Activated CD4-positive, alpha-beta T cell treated with anti-CD3 and anti-CD28 coated beads, Interleukin-2, amount 50 U/mL, for 4 hours (primary cell): Measurements from ENCODE around the gene PKN1.
A peak's percentile ranks its signal among the peaks of the same experiment; 100 is the strongest.
"Not testable (repeated sequence)": the region's sequence is repeated elsewhere in the genome, so short reads cannot be mapped to it uniquely, and the experiment has no call there.

Experiments
- DNase-seq, 2 experiments: peaks; one replicate each; pipeline ENCODE4 v3.0.0-alpha.2; 2020

Gene PKN1

DNA sequence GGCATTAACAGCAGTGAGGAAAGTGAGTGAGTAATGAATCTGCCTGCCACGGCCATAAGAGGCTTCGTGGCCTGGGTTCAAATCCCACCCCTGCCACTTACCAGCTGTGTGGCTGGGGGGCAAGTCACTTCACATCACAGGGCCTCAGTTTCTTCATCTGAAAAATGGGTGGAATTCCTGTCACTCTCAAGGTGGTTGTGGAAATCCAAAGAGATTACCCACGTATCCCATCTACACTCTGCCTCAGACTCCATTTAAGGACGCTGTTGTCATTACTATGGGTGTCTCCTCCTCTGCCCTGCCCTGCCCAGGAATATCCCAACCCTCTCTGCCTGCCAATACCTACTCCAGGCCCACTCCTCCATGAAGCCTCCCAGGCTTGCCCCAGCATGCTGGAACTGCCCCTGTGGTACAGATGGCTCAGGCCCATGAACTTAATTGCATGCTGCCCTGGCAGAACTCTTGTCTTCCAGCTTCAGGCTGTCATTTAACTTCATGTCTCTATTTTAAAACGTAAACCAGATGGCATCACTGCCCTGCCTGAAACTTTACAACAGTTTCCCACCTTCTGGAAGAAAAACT lies 59.7 kb downstream of the PKN1 start:
- DNase-seq = no peak

DNA sequence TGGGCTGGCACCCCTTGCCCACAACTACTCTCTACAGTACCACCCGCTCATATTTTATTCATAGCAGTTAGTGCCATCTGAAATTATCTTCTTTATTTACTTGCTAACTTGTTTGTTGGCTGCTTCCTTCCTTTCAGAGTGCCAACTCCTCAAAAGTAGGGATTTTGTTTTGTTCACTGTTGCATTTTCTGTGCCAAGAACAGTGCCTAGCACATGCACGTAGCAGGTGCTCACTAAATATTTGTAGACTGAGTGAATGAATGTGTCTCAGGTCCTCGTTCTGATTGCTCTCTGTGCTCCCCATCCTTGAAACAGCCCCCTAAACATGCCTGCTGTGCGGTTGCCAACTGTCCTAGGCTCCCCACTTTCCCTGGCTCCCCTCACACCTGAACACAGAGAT lies 61.3 kb downstream of the PKN1 start:
- DNase-seq = no peak

DNA sequence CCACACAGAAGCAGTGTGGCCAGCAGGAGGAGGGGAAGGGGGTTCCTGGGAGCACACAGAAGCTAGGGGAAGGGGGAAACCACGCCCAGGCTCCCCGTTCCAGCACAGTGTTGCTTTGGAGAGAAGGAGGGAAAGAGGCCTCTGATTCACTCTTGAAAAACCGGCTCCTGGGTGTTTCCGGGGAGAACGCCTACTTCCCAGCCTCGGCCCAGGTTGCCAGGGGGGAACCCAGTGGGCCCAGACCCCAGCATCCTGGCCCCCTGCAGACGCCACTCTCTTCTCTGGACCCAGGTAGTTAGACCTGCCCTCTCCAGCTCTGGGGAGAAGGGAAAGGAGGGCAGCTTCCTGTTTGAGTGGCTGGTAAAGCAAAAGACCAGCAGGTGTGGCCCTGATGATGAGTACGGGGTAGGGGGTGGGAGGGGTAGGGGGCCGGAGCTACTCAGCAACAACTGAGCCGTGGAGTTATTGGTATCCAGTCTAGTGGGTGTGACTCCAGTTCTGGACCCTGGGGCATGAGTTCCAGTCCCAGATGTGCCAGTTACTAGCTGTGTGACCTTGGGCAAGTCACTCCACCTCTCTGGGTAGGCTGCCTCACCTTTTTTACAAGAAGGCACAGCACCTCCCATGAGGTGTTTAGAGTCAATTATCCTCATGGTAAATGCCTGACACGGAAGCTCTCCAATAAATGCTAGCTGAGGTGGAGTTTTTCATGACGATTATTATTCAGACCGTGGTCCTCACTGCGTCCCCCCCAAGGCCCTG lies 62.0 kb downstream of the PKN1 start:
- no peak for DNase-seq

DNA sequence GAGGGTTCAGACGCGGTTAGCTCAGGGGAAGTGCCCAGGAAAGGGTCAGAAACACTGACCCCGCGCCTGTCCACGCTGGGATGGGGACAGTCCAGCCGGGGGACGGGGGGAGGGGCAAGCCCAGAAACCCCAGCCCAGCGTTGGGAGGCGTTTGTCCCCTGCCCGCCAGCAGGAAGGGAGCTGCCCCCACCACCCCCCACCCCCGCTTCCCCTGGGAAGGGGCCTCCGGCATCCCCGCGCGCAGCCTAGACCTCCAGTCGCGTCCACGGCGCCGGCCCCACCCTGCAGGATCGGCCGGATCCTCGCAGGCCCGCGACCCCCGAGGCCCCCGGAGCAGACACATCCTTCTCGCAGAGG lies 62.5 kb downstream of the PKN1 start:
- DNase-seq = no peak

- DNase-seq = peak; percentile 71 to 74
Observed at GRCh38 chr19:14496029-14496833, 63.1 kb downstream of the PKN1 start, which contains the start of gene GIPC1. GIPC1 (minus strand) TSS chr19:14496127; CDS start chr19:14482976, 13,151 bp downstream.

DNA sequence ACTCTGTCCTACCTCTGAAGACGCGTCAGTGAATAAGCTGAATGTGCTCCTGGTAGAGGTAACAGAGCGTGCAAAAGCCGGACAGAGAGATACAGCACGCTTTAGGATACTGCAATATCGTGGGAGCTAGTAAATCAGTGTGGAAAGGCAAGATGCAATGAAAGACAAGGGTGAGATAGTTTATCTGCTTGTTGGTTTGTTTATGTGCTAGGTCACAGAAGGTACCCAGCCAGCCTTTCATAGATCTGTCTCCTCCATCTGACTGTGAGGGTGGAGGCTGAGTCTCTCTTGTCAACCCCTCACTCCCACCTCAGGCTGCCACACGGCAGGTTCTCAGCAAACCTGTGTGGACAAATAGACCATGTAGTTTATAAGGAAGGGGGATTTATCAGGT lies 63.7 kb downstream of the PKN1 start:
- DNase-seq = no peak

DNA sequence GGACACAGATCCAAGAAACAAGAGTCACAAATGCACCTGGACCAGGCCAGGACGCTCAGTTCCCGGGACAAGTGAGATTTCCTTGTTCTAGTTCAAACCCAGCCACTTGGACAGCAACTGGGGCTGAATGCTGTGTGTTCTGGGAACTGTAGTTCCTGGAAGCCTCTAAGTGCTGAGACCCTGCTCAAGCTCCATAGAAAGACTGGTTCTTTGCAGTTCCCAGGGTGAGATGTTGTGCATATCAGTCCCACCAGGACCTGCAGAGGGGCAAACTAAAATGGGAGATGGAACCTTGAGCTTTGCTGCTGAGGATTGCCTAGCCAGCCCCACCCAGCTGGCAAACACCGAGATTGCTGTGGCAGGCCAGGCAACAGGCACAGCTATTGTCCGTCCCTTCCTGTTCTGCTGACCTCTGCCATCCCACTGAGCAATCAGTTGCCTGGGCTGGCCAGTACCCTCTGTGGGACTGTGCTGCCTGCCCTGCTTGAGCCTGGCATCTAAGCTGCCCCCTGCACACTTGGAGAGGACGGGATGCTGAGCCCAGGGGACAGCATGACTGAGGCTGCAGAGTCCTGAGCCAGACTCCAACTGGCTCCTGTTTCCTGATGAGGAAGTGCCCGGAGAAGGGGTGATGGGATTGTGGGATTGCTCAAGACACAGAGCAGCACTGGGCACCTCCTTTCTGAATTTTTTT lies 64.3 kb downstream of the PKN1 start:
- no peak for DNase-seq

- no peak for DNase-seq
Observed at GRCh38 chr19:14502334-14503092, 69.4 kb downstream of the PKN1 start.

GRCh38 chr19:14503285-14503684 lies 70.2 kb downstream of the PKN1 start:
- no peak for DNase-seq

DNA sequence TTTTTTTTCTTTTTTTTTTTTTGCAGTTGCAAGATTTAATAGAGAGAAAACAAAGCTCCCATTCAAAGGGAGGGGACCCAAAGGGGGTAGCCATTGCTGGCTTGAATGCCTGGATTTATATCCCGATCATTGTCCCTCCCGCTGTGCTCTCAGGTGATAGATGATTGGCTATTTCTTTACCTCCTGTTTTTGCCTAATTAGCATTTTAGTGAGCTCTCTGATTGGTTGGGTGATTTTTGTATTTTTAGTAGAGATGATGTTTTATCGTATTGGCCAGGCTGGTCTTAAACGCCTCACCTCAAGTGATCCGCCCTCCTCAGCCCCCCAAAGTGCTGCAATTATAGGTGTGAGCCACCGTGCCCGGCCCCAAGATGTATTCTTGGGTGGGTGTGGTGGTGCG lies 71.5 kb downstream of the PKN1 start:
- not testable (repeated sequence) for DNase-seq

DNA sequence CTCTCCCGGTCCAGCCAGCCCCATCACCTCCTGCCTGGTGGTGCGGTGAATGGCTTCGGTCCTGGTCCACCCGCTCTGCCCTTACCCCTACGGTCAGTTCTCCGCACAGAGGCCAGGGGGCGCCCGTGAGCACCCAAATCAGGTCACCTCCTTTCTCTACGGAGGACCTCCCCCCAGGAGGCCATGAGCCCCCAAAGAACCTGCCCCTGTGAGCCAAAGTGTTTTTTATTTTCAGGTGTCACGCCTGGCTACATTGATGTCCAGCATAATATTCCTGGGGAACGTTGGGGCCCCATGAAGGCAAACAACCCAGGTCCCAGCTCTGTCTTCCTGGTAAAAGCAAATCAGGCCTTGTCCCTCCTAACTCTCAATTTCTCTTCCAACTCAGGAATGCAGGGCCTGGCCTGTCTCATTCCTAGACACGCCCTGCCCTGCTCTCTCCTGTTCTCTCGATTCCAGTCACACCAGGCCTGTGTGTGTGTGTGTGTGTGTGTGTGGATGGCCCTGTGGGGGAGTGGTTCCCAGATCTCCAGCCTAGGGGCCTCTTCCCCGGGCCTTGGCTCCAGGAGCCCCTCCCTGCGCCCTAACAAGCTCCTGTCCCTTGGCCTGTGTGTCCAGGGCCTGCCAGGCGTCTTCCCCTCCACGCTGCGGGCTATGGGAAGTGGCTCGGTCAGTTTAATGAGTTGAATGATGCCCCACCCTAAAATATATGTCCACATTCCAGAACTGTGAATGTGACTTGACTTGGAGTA lies 72.6 kb downstream of the PKN1 start:
- peak; percentile 61 for DNase-seq

DNA sequence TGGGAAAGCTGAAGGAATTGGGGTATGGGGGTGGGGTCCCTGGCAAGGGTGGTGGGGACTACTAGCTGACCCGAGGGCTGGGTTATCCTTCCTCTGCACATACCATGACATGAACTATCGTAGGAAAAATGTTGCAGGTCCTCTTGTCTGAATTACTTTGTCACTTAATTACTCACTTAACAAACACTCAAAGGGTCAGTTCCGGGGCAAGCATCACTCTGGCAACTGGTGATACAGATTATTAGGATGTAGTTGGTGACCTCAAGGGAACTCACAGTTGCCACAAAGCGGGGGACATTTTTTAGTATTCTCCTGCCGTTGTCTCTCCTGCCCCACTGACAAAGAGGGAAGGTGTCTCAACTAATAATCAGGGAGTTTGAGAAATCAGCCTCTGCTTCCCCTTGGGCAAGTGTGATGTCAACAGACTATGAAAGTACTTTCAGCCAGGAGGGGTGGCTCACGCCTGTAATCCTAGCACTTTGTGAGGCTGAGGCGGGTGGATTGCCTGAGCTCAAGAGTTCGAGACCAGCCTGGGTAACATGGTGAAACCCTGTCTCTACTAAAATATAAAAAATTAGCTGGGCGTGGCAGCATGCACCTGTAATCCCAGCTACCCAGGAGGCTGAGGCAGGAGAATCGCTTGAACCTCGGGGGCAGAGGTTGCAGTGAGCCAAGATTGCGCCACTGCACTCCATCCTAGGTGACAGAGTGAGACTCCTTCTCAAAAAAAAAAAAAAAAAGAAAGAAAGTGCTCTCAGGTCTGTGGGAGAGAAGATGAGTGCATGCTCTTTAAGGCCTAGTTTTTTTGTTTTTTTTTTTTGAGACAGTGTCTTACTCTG lies 74.8 kb downstream of the PKN1 start:
- DNase-seq = no peak

- no peak for DNase-seq
Observed at GRCh38 chr19:14510311-14511228, 77.5 kb downstream of the PKN1 start.

DNA sequence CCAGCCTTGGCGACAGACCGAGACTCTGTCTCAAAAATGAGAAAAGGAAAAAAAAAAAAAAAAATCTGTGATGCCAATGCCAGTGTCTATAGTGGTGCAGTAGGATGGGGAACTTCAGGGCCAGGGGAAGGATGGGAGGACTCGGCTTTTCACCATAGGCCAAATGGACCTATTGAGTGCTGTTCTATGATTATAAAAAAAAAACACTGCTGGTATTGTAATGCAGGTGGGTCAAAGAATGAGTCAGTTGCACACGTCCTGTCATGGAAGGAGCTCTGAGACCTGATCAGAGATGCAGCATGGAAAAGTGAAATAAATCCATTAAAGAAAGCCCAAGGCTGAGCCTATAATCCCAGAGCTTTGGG lies 78.1 kb downstream of the PKN1 start:
- DNase-seq = no peak

GRCh38 chr19:14512406-14512961 lies 79.4 kb downstream of the PKN1 start:
- DNase-seq = no peak

- no peak for DNase-seq
Observed at GRCh38 chr19:14514215-14514863, 81.2 kb downstream of the PKN1 start.

DNA sequence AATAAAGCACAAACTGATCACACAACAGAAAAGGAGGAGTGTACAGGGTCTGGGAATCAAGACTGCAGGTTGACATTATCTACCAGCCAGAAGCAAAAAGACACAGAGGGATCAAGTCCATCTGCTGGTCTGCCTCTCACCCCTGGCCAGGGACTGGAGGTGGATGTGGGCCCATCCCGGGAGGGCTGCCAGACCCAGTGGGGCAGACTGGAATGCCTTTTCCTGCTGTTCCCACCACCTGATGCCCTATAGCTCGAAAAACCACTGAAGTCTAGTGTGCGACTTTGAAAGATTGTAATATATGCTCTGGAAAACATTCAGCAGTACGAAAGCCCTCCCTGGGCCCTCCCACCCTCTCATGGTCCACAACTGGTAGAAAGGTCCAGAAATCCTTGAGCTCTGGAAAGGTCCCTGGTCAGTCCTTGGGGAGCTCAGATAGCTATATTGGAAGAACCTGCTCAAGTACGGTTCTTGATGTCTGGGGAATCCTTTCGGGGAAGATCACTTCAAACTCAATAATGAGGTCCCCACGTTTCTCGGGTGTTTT lies 82.5 kb downstream of the PKN1 start:
- DNase-seq = no peak

- DNase-seq = no peak
Observed at GRCh38 chr19:14516048-14516534, 83.0 kb downstream of the PKN1 start.
